HG03469 (cell line): ENCODE data around the gene CERCAM.
"Not testable (repeated sequence)": the region's sequence is repeated elsewhere in the genome, so short reads cannot be mapped to it uniquely, and the experiment has no call there.

ENCODE experiments used
- ATAC-seq: cut with Tn5 transposase; IDR thresholded peaks from one replicate; pipeline ENCODE4 v1.9.1; 2021; ENCODE audit warnings: mild to moderate bottlenecking, moderate library complexity, moderate number of reproducible peaks; ENCODE audit not compliant: unreplicated experiment

Gene CERCAM

DNA sequence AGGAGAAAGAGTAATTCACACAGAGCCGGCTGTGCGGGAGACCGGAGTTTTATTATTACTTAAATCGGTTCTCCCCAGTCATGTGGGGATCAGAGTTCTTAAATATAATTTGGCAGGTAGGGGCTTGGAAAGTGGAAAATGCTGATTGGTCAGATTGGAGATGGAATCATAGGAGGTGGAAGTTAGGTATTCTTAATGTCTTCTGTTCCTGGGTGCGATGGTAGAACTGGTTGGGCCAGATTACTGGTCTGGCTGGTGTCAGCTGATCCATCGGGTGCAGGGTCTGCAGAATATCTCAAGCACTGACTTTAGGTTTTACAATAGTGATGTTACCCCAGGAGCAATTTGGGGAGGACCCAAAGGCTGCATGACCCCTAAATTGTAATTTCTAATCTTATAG is 4.6 kb upstream of the CERCAM start:
- ATAC-seq: no peak

DNA sequence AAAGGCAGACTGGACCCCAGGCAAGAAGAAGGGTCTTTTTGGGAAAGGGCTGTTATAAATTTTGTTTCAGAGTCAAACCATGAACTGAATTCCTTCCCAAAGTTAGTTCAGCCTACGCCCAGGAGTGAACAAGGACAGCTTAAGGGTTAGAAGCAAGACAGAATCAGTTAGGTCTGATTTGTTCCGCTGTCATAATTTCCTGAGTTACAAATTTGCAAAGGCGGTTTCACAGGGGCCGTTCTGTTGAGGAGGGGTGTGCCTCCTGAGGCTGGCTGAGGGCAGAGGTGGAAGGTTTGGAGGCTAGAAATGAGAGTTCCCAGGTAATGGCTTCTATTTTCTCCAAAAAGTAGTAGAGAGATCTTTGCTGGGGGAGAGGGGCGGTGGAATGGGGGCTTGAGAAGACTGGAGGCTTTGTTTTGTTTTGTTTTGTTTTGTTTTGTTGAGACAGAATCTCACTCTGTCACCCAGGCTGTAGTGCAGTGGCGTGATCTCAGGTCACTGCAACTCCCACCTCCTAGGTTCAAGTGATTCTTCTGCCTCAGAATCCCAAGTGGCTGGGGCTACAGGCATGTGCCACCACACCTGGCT is 4.1 kb upstream of the CERCAM start:
- ATAC-seq: no peak

GRCh38 chr9:128419061-128419925 is 1.4 kb upstream of the CERCAM start:
- ATAC-seq: no peak

DNA sequence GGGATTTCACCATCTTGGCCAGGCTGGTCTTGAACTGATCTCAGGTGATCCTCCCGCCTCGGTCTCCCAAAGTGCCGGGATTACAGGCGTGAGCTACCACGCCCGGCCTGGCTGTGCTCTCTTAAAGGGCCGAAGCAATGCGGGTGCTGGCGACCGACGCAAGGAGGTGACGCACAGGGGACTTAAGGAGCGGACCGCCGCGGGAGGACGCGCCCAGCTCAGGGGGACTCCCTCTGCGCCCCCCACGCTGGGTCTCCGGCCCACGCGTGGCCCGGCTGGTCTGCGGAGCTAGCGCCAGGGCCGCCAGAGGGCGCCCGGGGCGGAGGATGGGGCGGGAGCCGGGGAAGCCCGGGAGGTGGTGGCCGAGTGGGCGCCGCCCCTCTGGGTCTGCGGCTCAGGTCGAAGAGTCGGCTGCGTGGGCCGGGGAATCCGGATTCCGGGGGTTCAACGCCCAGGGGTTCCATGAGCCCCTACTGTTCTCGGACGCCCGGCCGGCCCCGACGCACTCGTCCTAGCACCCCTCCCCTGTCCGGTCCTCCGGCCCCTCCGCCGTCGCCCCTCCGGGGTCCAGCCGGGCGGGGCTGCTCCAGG is 502 bp upstream of the CERCAM start:
- ATAC-seq: no peak

- ATAC-seq: no peak
Measured at GRCh38 chr9:128421482-128421996, 882 bp downstream of the CERCAM start.

DNA sequence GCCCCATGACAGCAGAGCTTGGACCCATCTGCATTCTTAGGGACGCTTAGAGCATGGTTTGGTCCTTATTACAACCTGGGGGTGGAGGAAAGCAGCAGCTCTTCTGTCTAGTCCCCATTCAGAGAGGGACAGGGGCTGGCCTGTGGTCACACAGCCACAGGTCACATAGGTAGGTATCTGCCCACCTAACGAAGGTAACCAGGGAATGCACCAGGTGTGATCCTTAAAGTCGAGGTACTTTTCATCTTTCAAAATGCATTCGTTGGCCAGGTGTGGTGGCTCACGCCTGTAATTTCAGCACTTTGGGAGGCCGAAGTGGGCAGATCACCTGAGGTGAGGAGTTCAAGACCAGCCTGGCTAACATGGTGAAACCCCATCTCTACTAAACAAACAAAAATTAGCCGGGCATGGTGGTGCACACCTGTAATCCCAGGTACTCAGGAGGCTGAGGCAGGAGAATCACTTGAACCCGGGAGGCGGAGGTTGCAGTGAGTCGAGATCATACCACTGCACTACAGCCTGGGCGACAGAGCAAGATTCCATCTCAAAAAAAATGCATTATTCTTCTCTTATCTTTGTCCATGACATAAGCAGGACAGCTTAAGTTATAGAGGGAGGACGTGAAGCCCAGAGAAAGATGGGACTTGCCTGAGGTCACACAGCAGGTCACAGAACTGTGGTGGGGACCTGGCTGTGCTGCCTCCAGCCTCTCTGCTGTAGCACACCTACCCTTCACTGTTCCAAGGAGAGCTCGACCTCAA is 1.5 kb downstream of the CERCAM start:
- not testable (repeated sequence) for ATAC-seq

- no peak for ATAC-seq
Measured at GRCh38 chr9:128422783-128423150, 2.1 kb downstream of the CERCAM start.

DNA sequence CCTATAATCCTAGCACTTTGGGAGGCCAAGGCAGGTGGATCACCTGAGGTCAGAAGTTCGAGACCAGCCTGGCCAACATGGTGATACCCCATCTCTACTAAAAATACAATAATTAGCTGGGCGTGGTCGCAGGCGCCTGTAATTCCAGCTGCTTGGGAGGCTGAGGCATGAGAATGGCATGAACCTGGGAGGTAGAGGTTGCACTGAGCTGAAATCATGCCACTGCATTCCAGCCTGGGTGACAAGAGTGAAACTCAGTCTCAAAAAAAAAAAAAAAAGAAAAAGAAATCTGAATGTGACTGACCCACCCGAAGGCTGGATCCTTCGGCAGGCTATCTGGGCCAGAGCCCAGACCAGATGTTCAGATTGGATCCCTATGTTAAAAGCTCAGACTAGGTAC is 2.7 kb downstream of the CERCAM start:
- ATAC-seq: not testable (repeated sequence)

- ATAC-seq: no peak
Measured at GRCh38 chr9:128424268-128424780, 3.7 kb downstream of the CERCAM start.

GRCh38 chr9:128428644-128429512 is 8.2 kb downstream of the CERCAM start:
- no peak for ATAC-seq

- no peak for ATAC-seq
Measured at GRCh38 chr9:128429513-128430086, 8.9 kb downstream of the CERCAM start.

DNA sequence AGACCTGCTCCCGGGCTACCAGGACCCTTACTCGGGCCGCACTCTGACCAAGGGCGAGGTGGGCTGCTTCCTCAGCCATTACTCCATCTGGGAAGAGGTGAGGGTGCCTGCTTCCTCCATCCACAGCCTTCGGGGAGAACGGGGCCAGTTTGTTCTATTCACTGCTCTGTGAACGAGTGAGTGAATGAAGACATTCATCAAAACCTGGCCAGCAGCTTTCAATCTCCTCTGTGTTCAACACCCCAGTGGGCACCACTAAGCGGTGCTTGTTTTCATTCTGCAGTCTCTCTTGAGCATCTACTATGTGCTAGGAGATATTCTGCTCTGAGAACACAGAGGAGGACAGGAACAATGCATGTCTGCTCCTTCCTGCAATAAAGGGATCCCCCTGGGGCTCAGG is 10.6 kb downstream of the CERCAM start:
- ATAC-seq: no peak

GRCh38 chr9:128434340-128434739 is 13.7 kb downstream of the CERCAM start:
- ATAC-seq: no peak

DNA sequence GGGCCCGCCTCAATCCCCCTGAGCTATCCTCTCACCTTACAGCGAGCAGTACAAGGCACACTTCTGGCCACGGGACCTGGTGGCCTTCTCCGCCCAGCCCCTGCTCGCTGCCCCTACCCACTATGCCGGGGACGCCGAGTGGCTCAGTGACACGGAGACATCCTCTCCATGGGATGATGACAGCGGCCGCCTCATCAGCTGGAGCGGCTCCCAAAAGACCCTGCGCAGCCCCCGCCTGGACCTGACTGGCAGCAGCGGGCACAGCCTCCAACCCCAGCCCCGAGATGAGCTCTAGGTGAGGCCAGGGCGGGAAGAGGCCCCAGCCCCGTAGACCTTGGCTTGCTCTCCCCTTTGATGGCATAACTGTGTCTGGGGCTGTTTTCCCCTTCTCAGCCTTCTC is 15.0 kb downstream of the CERCAM start:
- no peak for ATAC-seq

DNA sequence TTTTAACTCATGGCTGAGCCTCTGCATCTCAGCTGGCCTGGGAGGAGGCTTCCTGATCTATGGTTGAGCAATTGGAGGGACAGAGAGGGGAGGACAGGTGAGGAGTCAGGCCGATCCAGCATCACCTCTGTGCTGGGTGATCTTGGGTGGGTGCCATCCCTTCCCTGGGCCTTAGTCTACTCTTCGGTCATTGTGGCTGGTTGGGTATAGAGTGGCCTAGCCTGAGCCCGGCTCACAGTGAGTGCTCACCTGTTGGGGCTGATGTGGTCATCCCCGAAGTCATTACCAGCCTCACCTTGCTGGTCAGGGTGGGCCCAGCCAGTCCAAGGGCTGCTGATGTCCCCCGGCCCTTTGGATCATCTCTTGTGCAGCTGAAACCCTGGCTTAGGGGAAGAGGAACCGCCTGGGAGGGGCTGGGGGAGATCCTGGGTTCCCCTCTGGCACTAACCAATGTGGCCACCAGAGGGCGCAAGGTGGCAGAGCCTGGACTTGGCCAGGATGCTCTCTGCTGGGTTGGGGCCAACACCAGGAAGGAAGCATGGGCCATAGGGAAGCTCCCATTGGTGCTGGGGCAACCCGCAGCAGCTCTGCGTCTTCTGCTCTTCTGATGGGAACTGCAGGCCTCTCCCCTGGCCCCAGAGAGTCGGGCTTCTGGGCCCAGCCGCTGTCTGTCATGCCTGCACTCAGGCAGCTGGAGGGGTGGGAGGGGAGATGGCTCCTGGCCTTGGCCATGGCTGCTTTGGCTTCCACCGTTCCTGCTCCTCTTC is 17.9 kb downstream of the CERCAM start:
- no peak for ATAC-seq

DNA sequence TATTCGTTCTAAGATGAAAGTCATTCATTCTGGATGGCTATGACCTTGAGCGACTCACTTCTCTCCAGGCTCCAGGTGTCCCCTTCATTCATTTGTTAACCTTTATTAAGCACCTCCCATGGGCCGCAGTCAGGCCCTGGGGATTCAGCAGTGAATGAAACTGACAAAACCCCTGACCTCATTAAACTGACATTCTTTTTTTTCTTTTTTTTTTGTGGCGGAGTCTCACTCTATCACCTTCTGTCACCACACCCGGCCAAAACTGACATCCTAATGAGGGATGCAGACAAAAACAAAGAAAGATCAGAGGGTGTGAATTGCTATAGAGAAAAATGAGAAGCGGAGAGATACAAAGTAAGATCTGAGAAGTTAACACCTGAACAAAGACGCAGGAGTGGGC is 18.6 kb downstream of the CERCAM start:
- no peak for ATAC-seq

DNA sequence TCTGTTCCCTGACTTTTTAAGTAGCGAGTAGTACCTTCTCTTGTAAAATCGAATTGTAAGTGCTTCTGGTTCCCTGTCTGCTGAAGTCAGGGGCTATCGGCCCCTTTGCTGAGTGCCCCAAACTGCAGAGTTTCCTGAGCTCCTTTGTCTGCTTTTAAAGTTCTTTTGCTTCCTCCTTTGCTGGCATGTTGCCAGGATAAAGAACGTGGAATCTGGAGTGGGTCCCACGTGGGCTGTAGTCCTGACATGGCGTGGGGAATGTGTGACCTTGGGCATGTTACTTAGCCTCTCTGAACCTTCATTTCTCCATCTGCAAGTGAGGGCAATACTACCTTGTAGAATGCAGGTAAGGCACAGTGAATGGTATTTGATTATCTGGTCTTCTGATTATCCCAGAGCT is 21.5 kb downstream of the CERCAM start:
- no peak for ATAC-seq

GRCh38 chr9:128446505-128446904 is 25.8 kb downstream of the CERCAM start:
- not testable (repeated sequence) for ATAC-seq

DNA sequence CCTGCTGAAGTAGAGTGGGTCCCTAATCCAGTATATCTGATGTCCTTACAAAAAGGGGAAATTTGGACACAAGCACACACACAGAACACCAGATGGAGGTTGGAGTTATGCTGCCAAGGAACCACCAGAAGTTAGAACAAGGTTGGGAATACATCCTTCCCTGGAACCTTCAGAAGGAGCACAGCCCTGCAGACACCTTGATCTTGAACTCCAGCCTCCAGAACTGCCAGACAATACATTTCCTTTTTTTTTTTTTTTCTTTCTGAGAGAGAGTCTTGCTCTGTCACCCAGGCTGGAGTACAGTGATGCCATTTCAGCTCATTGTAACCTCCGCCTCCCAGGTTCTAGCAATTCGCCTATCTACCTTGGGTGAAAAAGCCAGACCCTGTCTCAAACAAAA is 28.1 kb downstream of the CERCAM start:
- no peak for ATAC-seq
